DND-41 (cell line): ENCODE measurements around the gene CPT1C.

Experiments used
- ATAC-seq: fragments of 200-7000 bp; cut with Tn5 transposase; 3 replicates; pipeline ENCODE4 v1.9.1; 2021; ENCODE audit warnings: low read depth; ENCODE audit not compliant: insufficient read depth
- DNase-seq: peaks from one replicate; pipeline ENCODE4 v3.0.0-alpha.2; 2020
- H2AFZ ChIP-seq: 2 replicates; pipeline ENCODE4 v1.6.0; 2012; ENCODE audit warnings: low read depth, low read length
- H3K27ac ChIP-seq: 2 replicates; pipeline ENCODE4 v1.5.1; 2012; ENCODE audit warnings: low read length, inconsistent platforms
- H3K27me3 ChIP-seq: fragments of 200-600 bp; sonication (generic); 2 replicates; pipeline ENCODE4 v1.6.0; 2012; ENCODE audit warnings: low read length, mild to moderate bottlenecking, inconsistent platforms; ENCODE audit not compliant: insufficient read depth, poor library complexity
- H3K36me3 ChIP-seq: 2 replicates; pipeline ENCODE4 v1.5.1; 2012; ENCODE audit warnings: low read length, inconsistent platforms; ENCODE audit not compliant: insufficient read depth
- H3K4me1 ChIP-seq: 2 replicates; pipeline ENCODE4 v1.5.1; 2012; ENCODE audit warnings: mild to moderate bottlenecking, low read length; ENCODE audit not compliant: insufficient read depth
- H3K4me2 ChIP-seq: 2 replicates; pipeline ENCODE4 v1.6.0; 2012; ENCODE audit warnings: mild to moderate bottlenecking, moderate library complexity, low read length, inconsistent platforms; ENCODE audit not compliant: insufficient read depth
- H3K4me3 ChIP-seq, 2 experiments: fragments of 200-600 bp in 1 of 2; shearing (Covaris generic) in 1 of 2; 2 replicates each; pipeline ENCODE4 v1.5.1; 2012 to 2016; ENCODE audit warnings: inconsistent platforms in 2 of 2, low read length in 2 of 2, mild to moderate bottlenecking in 2 of 2, low read depth in 1 of 2, moderate library complexity in 1 of 2
- H3K79me2 ChIP-seq: 2 replicates; pipeline ENCODE4 v1.6.0; 2012; ENCODE audit warnings: low read length, inconsistent platforms; ENCODE audit not compliant: insufficient read depth
- H3K9ac ChIP-seq: 2 replicates; pipeline ENCODE4 v1.6.0; 2012; ENCODE audit warnings: low read depth, mild to moderate bottlenecking, inconsistent platforms, low read length, moderate library complexity
- H3K9me3 ChIP-seq: 2 replicates; pipeline ENCODE4 v1.5.1; 2012; ENCODE audit warnings: low read length, moderate library complexity, mild to moderate bottlenecking, inconsistent platforms; ENCODE audit not compliant: insufficient read depth, severe bottlenecking
- H4K20me1 ChIP-seq: 2 replicates; pipeline ENCODE4 v1.6.0; 2012; ENCODE audit warnings: low read length; ENCODE audit not compliant: insufficient read depth
- EZH2 ChIP-seq: IDR thresholded peaks from 3 replicates; pipeline ENCODE4 v1.6.1; 2012; ENCODE audit warnings: borderline replicate concordance, low read depth, mild to moderate bottlenecking, moderate library complexity, low read length, inconsistent platforms; ENCODE audit not compliant: severe bottlenecking
- TF ChIP-seq, protein P1 (sequence below): IDR thresholded peaks from 2 replicates; pipeline ENCODE4 v1.5.1; 2012; ENCODE audit warnings: borderline replicate concordance, low read length, moderate library complexity, mild to moderate bottlenecking; ENCODE audit not compliant: poor library complexity, severe bottlenecking; ENCODE audit errors: extremely low read depth

Gene CPT1C

DNA sequence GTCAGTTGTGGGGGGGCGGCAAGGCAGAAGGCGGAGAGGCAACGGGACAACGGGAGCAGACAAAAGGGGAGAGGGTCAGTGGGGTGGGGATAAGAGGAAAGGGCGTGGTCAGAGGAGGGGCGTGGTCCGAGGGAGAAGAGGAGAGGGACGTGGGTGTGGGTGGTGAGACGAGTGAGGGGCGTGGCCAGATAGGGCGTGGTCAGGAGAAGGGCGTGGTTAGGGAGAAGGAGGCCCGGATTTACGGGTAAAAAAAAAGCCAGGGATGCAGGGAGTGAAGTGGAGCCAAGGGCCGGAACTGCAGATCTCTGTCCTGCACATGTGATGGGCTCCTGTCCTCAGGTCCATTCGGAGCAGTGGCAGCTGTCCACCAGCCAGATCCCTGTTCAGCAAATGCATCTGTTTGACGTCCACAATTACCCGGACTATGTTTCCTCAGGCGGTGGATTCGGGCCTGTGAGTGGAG, 21.5 kb downstream of the CPT1C start:
- Histone ChIP-seq H4K20me1 (no peaks in the 10 kb centered on the region), H3K27me3 (no peaks in the 10 kb centered on the region), H3K4me2 (no peak overlapping the region), H3K27ac (no peak overlapping the region), H3K4me3 (no peak overlapping the region), H3K4me1 (peaks cover 1% of the 10 kb centered on the region; the same call in 1 of the 2 replicates), H2AFZ (no peak overlapping the region), H3K9ac (no peak overlapping the region), H3K36me3 (no peaks in the 10 kb centered on the region), H3K9me3 (no peaks in the 10 kb centered on the region), H3K79me2 (no peaks in the 10 kb centered on the region)
- TF ChIP-seq, protein P1, sequence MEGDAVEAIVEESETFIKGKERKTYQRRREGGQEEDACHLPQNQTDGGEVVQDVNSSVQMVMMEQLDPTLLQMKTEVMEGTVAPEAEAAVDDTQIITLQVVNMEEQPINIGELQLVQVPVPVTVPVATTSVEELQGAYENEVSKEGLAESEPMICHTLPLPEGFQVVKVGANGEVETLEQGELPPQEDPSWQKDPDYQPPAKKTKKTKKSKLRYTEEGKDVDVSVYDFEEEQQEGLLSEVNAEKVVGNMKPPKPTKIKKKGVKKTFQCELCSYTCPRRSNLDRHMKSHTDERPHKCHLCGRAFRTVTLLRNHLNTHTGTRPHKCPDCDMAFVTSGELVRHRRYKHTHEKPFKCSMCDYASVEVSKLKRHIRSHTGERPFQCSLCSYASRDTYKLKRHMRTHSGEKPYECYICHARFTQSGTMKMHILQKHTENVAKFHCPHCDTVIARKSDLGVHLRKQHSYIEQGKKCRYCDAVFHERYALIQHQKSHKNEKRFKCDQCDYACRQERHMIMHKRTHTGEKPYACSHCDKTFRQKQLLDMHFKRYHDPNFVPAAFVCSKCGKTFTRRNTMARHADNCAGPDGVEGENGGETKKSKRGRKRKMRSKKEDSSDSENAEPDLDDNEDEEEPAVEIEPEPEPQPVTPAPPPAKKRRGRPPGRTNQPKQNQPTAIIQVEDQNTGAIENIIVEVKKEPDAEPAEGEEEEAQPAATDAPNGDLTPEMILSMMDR = no peak
- TF ChIP-seq EZH2 = no peak
- no peak for DNase-seq
- ATAC-seq = no peak

DNA sequence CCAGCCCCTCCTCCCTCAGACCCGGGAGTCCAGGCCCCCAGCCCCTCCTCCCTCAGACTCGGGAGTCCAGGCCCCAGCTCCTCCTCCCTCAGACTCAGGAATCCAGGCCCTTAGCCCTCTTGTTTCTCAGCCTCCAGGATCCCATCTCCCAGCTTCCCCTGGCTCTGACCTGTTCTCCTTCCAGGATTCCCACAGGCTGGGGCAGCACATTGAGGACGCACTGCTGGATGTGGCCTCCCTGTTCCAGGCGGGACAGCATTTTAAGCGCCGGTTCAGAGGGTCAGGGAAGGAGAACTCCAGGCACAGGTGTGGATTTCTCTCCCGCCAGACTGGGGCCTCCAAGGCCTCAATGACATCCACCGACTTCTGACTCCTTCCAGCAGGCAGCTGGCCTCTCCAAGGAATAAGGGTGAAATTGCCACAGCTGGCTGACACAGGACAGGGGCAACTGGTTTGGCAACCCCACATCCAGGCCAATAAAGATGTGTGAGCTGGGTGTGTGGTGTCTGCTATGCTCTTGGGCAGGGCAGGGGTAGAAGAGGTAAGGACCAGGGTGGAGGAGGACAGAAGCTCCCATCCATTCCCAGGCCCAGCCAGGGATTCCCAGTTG, 22.4 kb downstream of the CPT1C start:
- Histone ChIP-seq H3K4me2 (no peak overlapping the region), H3K36me3 (no peaks in the 10 kb centered on the region), H2AFZ (no peak overlapping the region), H3K9ac (no peak overlapping the region), H3K27me3 (no peaks in the 10 kb centered on the region), H3K4me1 (peaks cover 6% of the 10 kb centered on the region; the same call in 1 of the 2 replicates), H3K4me3 (no peak overlapping the region), H3K9me3 (no peaks in the 10 kb centered on the region), H4K20me1 (no peaks in the 10 kb centered on the region), H3K79me2 (no peaks in the 10 kb centered on the region), H3K27ac (no peak overlapping the region)
- no peak for ATAC-seq
- TF ChIP-seq, protein P1 = no peak
- TF ChIP-seq EZH2 = no peak
- no peak for DNase-seq

DNA sequence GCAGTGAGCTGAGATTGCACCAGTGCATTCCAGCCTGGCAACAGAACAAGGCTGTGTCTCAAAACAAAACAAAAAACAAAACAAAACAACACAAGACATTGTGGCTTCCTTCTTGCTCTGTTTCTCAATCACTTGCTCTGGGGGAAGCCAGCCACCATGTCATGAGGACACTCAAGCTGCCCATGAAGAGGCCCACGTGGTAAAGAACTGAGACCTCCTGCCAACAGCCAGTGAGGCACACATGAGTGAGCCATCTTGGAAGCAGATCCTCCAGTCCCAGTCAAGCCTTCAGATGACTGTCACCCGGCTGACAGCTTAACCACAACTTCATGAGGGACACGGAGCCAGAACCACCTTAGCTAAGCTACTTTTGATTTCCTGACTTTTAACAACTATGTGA, 25.2 kb downstream of the CPT1C start:
- DNase-seq (no peak), ATAC-seq (no peak)
- Histone ChIP-seq H3K9me3 (no peaks in the 10 kb centered on the region), H3K36me3 (no peaks in the 10 kb centered on the region), H3K27ac (no peak overlapping the region), H2AFZ (no peak overlapping the region), H3K9ac (no peak overlapping the region), H3K4me1 (peaks cover 6% of the 10 kb centered on the region; the same call in 1 of the 2 replicates), H3K79me2 (no peaks in the 10 kb centered on the region), H3K4me2 (no peak overlapping the region), H3K27me3 (no peaks in the 10 kb centered on the region), H3K4me3 (no peak overlapping the region), H4K20me1 (no peaks in the 10 kb centered on the region)
- TF ChIP-seq EZH2 = no peak
- TF ChIP-seq, protein P1 = no peak
